GM18951 (cell line): ENCODE measurements around the gene CT47C1.

Experiments
- POLR2A ChIP-seq: IDR thresholded peaks from 4 replicates; pipeline ENCODE4 v1.6.1; 2011; ENCODE audit warnings: mild to moderate bottlenecking; ENCODE audit not compliant: insufficient read length, insufficient read depth; ENCODE audit errors: extremely low read depth
- in situ Hi-C: fragments of 300-500 bp; cut with MboI; formaldehyde crosslinking; loops from one replicate; pipeline ENCODE4 v1.12.0; 2022; ENCODE audit warnings: low sequenced_read_pairs, mixed read lengths, inconsistent platforms; ENCODE audit not compliant: unreplicated experiment

The CT47C1 gene

GRCh38 chrX:119062750-119063374 lies 9.9 kb upstream of the CT47C1 start:
- TF ChIP-seq POLR2A = no peak
- in situ Hi-C loops = no loop called here

- TF ChIP-seq POLR2A = no peak
- in situ Hi-C loops = no loop called here
Observed at GRCh38 chrX:119063428-119063827, 9.4 kb upstream of the CT47C1 start.

- in situ Hi-C loops = no loop called here
- no peak for TF ChIP-seq POLR2A
Observed at GRCh38 chrX:119067023-119067739, 5.6 kb upstream of the CT47C1 start.

- in situ Hi-C loops = no loop called here
- TF ChIP-seq POLR2A = no peak
Observed at GRCh38 chrX:119069128-119069527, 3.7 kb upstream of the CT47C1 start.

- no peak for TF ChIP-seq POLR2A
- in situ Hi-C loops = no loop called here
Observed at GRCh38 chrX:119069762-119070161, 3.0 kb upstream of the CT47C1 start.

GRCh38 chrX:119071381-119071780 lies 1.4 kb upstream of the CT47C1 start:
- TF ChIP-seq POLR2A = no peak
- in situ Hi-C loops = no loop called here

GRCh38 chrX:119073200-119073905 lies 560 bp downstream of the CT47C1 start:
- TF ChIP-seq POLR2A = no peak
- in situ Hi-C loops = no loop called here

- in situ Hi-C loops = no loop called here
- no peak for TF ChIP-seq POLR2A
Observed at GRCh38 chrX:119073911-119074310, 1.1 kb downstream of the CT47C1 start.

GRCh38 chrX:119075270-119076025 lies 2.7 kb downstream of the CT47C1 start:
- no peak for TF ChIP-seq POLR2A

GRCh38 chrX:119082278-119082677 lies 9.5 kb downstream of the CT47C1 start:
- in situ Hi-C loops = no loop called here
- TF ChIP-seq POLR2A = no peak

More at GRCh38 chrX:119075270-119076025, 2.7 kb downstream of the CT47C1 start:
- in situ Hi-C loops = no loop called here

- no peak for TF ChIP-seq POLR2A
- in situ Hi-C loops = no loop called here
Observed at GRCh38 chrX:119084766-119085165, 12.0 kb downstream of the CT47C1 start.

GRCh38 chrX:119087121-119087520 lies 14.3 kb downstream of the CT47C1 start:
- no peak for TF ChIP-seq POLR2A

GRCh38 chrX:119089619-119090018 lies 16.8 kb downstream of the CT47C1 start:
- in situ Hi-C loops = no loop called here
- TF ChIP-seq POLR2A = no peak

More at GRCh38 chrX:119087121-119087520, 14.3 kb downstream of the CT47C1 start:
- in situ Hi-C loops = no loop called here
